Umbilical cord (tissue), 2 donors: Measurements from ENCODE around the gene PLRG1. TPM values are rescaled to one million over a fixed set of nuclear protein-coding genes. Genes with fewer than 3 reads are reported as not detected.

Source experiments
- DNase-seq: peaks from one replicate; pipeline ENCODE4 v3.0.0-alpha.2; 2015; ENCODE audit warnings: low spot score
- total RNA-seq: library from RNA; depleted of rRNA; stranded (reverse); fragments of >200 nt; gene quantifications from one replicate; pipeline ENCODE4 v1.2.3, GENCODE V29; 2014; ENCODE audit warnings: low replicate concordance; ENCODE audit not compliant: insufficient read depth

The PLRG1 gene
- total RNA-seq, 1 donor from 2014 or later, result 52.5 TPM

GRCh38 chr4:154574311-154574710, 24.1 kb upstream of the PLRG1 start:
- no peak for DNase-seq

GRCh38 chr4:154573190-154573870, 23.1 kb upstream of the PLRG1 start:
- no peak for DNase-seq

GRCh38 chr4:154569584-154569983, 19.4 kb upstream of the PLRG1 start:
- DNase-seq, result no peak

GRCh38 chr4:154569028-154569427, 18.8 kb upstream of the PLRG1 start:
- DNase-seq, result no peak

GRCh38 chr4:154566639-154567204, 16.5 kb upstream of the PLRG1 start:
- no peak for DNase-seq

- no peak for DNase-seq
These were observed 15.5 kb upstream of the PLRG1 start for GRCh38 chr4:154565704-154566103.

GRCh38 chr4:154564311-154564710, 14.1 kb upstream of the PLRG1 start:
- DNase-seq, result no peak

- no peak for DNase-seq
These were observed 12.6 kb upstream of the PLRG1 start, which contains the start of gene FGB for GRCh38 chr4:154562697-154563254. Gene FGB (plus strand): TSS chr4:154563011. CDS start chr4:154563019, 8 bp downstream.

GRCh38 chr4:154560824-154561231, 10.6 kb upstream of the PLRG1 start:
- no peak for DNase-seq

- DNase-seq, result no peak
These were observed 10.2 kb upstream of the PLRG1 start for GRCh38 chr4:154560419-154560801.

- peak; percentile 33 for DNase-seq
These were observed 9.6 kb upstream of the PLRG1 start for GRCh38 chr4:154559494-154560418.

GRCh38 chr4:154559141-154559493, 8.9 kb upstream of the PLRG1 start:
- no peak for DNase-seq

GRCh38 chr4:154551872-154552686, 1.9 kb upstream of the PLRG1 start:
- peak; percentile 86 for DNase-seq

- no peak for DNase-seq
These were observed 4.5 kb downstream of the PLRG1 start for GRCh38 chr4:154545689-154546088.

- no peak for DNase-seq
These were observed 7.8 kb downstream of the PLRG1 start for GRCh38 chr4:154542271-154542879.

- no peak for DNase-seq
These were observed 15.9 kb downstream of the PLRG1 start for GRCh38 chr4:154534296-154534695.

GRCh38 chr4:154529728-154530519, 20.3 kb downstream of the PLRG1 start:
- peak; percentile 76 for DNase-seq

- DNase-seq, result no peak
These were observed 21.3 kb downstream of the PLRG1 start for GRCh38 chr4:154528869-154529268.

- DNase-seq, result no peak
These were observed 22.9 kb downstream of the PLRG1 start for GRCh38 chr4:154527308-154527707.

- no peak for DNase-seq
These were observed 24.0 kb downstream of the PLRG1 start for GRCh38 chr4:154526151-154526550.
